K562 (cell line): ENCODE data around the gene PXN. TPM values are rescaled to one million over a fixed set of nuclear protein-coding genes. Genes with fewer than 3 reads are reported as not detected.

ENCODE experiments used
- ARID1B ChIP-seq: fragments of 450-650 bp; IDR thresholded peaks from 2 replicates; pipeline ENCODE4 v1.6.1; 2016; ENCODE audit warnings: antibody characterized with exemption, mild to moderate bottlenecking, inconsistent platforms
- CBX2 ChIP-seq: fragments of 200-600 bp; sonication (generic); IDR thresholded peaks from one replicate; pipeline ENCODE4 v1.6.1; 2012; ENCODE audit warnings: mild to moderate bottlenecking, low read length, inconsistent platforms; ENCODE audit not compliant: insufficient read depth, poor library complexity, severe bottlenecking
- CC2D1A ChIP-seq: fragments of 450-650 bp; IDR thresholded peaks from 2 replicates; pipeline ENCODE4 v1.6.1; 2017; ENCODE audit warnings: mild to moderate bottlenecking
- CREM ChIP-seq: IDR thresholded peaks from 2 replicates; pipeline ENCODE4 v1.6.1; 2014; ENCODE audit warnings: antibody characterized with exemption, low read depth
- EP300 ChIP-seq: IDR thresholded peaks from 2 replicates; pipeline ENCODE4 v1.6.1; 2012; ENCODE audit warnings: low read length, improper control_type of control experiment
- ETV1 ChIP-seq: fragments of 450-650 bp; conservative IDR thresholded peaks from 2 replicates; pipeline ENCODE4 v1.6.1; 2016; ENCODE audit warnings: missing genetic modification characterization, control low read depth, low read depth, missing compliant biosample characterization
- FOXK2 ChIP-seq, 2 experiments: fragments of 450-650 bp; IDR thresholded peaks in 1 of 2; conservative IDR thresholded peaks in 1 of 2; 2 replicates each; pipeline ENCODE4 v1.6.1; 2016; ENCODE audit warnings: low read depth in 2 of 2, mild to moderate bottlenecking in 1 of 2
- GATAD2A ChIP-seq: fragments of 450-650 bp; IDR thresholded peaks from 2 replicates; pipeline ENCODE4 v1.6.1; 2017
- HMGXB4 ChIP-seq: sonication (generic); formaldehyde crosslinking; IDR thresholded peaks from 2 replicates; pipeline ENCODE4 v1.8.1; 2023; ENCODE audit warnings: mild to moderate bottlenecking, missing genetic modification reagents
- NFIC ChIP-seq: fragments of 450-650 bp; IDR thresholded peaks from 2 replicates; pipeline ENCODE4 v1.6.1; 2017; ENCODE audit warnings: mild to moderate bottlenecking, inconsistent platforms
- POLR2AphosphoS2 ChIP-seq: IDR thresholded peaks from 2 replicates; pipeline ENCODE4 v1.6.1; 2012; ENCODE audit warnings: low read length, improper control_type of control experiment
- RNF2 ChIP-seq: sonication (generic); IDR thresholded peaks from 2 replicates; pipeline ENCODE4 v1.6.1; 2016
- U2AF2 ChIP-seq: fragments of 200-400 bp; formaldehyde crosslinking; optimal IDR thresholded peaks from 2 replicates; pipeline ENCODE3; 2017; ENCODE audit warnings: low read depth, mild to moderate bottlenecking, low read length
- ZBTB1 ChIP-seq: sonication (generic); formaldehyde crosslinking; IDR thresholded peaks from 2 replicates; pipeline ENCODE4 v1.8.1; 2023; ENCODE audit warnings: missing genetic modification reagents, low read depth, mild to moderate bottlenecking, borderline replicate concordance
- ZNF197 ChIP-seq: fragments of 200-800 bp; sonication (Bioruptor generic); IDR thresholded peaks from 2 replicates; pipeline ENCODE4 v1.6.1; 2016; ENCODE audit warnings: low read depth, missing genetic modification characterization, missing compliant biosample characterization
- ZNF668 ChIP-seq: fragments of 250-450 bp; sonication (Bioruptor Pico); IDR thresholded peaks from 2 replicates; pipeline ENCODE4 v1.8.0; 2022; ENCODE audit warnings: mild to moderate bottlenecking, inconsistent platforms
- ZNF780A ChIP-seq: fragments of 250-450 bp; sonication (Bioruptor Pico); IDR thresholded peaks from 2 replicates; pipeline ENCODE4 v1.5.0; 2021; ENCODE audit warnings: mild to moderate bottlenecking
- polyA plus RNA-seq, 8 experiments: library from polyadenylated mRNA; depleted of rRNA in 4 of 8; stranded (reverse) in 5 of 8; unstranded in 3 of 8; fragments of >200 nt; fragmentation: Nextera tagmentation in 2 of 8; fragmentation: Illumina TruSeq in 1 of 8; extraction: Ambion mirVana in 2 of 8; extraction: Trizol in 1 of 8; gene quantifications; 2 replicates each; pipeline versions ENCODE4 v1.2.1 to v1.2.3, GENCODE V29; 2011 to 2014; ENCODE audit warnings: inconsistent platforms in 1 of 8, missing spikeins in 1 of 8
- total RNA-seq, 7 experiments: library from RNA; depleted of rRNA in 6 of 7; stranded (reverse); fragments of >200 nt in 6 of 7; fragmentation: Illumina TruSeq in 2 of 7; extraction: Trizol in 2 of 7; gene quantifications; 2 replicates each; pipeline versions ENCODE4 v1.2.1 to v1.2.3, GENCODE V29; 2011 to 2021; ENCODE audit warnings: low replicate concordance in 1 of 7
- TF ChIP-seq, protein P1 (sequence below): fragments of 450-650 bp; IDR thresholded peaks from 2 replicates; pipeline ENCODE4 v1.6.1; 2016; ENCODE audit warnings: low read depth, mild to moderate bottlenecking, moderate library complexity
- TF ChIP-seq, protein P2 (sequence below): fragments of 450-650 bp; IDR thresholded peaks from 2 replicates; pipeline ENCODE4 v1.6.1; 2016
- TF ChIP-seq, protein P3 (sequence below): fragments of 450-650 bp; conservative IDR thresholded peaks from 2 replicates; pipeline ENCODE4 v1.6.1; 2016; ENCODE audit warnings: missing genetic modification characterization, low read depth, mild to moderate bottlenecking, control low read depth, missing compliant biosample characterization
- TF ChIP-seq, protein P4 (sequence below): fragments of 450-650 bp; IDR thresholded peaks from 2 replicates; pipeline ENCODE4 v1.6.1; 2017; ENCODE audit warnings: mild to moderate bottlenecking, moderate library complexity
- TF ChIP-seq, protein P5 (sequence below): sonication (generic); formaldehyde crosslinking; IDR thresholded peaks from 2 replicates; pipeline ENCODE4 v1.8.1; 2023; ENCODE audit warnings: mild to moderate bottlenecking, missing genetic modification reagents, moderate library complexity

PXN gene
- total and polyA plus RNA-seq, 9 of the 15 experiments (the other 6 are each of a cell fraction or from before 2014, with no cell fraction given), result 4.0 to 74.1 (median 18.6) TPM

DNA sequence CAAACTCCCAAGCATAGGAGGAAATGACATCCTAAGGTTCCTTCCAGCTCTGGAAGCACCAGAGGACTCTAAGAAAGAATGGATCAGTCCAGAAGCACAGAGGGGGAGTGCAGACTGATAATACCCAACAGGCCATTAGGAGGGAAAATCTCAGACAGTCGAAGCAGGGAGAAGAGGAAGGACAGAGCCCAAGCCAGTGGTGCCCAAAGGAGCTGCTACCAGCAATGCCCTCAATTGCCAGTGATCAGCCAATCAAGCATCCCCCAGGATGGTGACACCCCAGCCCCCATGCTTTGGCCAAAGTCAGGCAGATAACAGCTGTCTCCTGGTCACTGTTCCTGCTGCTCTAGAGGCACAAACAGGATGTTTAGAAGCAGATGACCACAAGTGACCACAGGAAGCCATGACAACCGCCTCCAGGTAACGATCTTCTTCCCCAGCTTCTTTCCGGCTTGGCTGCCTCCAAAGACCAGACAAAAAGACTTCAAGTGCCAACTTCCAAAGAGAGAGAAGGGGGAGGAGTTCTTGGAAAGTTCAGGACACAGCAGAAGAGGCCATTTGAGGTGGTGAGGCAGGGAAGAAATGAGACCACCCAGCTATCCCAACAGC lies 16.2 kb downstream of the PXN start (continued):
- TF ChIP-seq ZNF780A (no peak), NFIC (no peak), CC2D1A (no peak), HMGXB4 (CRISPR knock-in tag) (no peak), U2AF2 (no peak), RNF2 (peak; percentile 36; the same call in 1 of the 2 replicates), ZBTB1 (CRISPR knock-in tag) (0 out of 2 replicates have a peak, but pooled peaks have one; percentile 44), POLR2AphosphoS2 (no peak), EP300 (peak; percentile 67), ETV1 (peak; percentile 87), GATAD2A (no peak), ARID1B (no peak), FOXK2 (conservative IDR thresholded peaks at IDR 0.05 in 1 of 2, IDR thresholded peaks at IDR 0.05 in 1 of 2; ENCODE audit: low read depth in 2 of 2) (0 out of 4 replicates have a peak, but pooled peaks of 1 of the 2 experiments have one; percentile 39), CREM (no peak), ZNF197 (CRISPR knock-in tag) (no peak), CBX2 (no peak), ZNF668 (no peak)
- TF ChIP-seq, protein P1, sequence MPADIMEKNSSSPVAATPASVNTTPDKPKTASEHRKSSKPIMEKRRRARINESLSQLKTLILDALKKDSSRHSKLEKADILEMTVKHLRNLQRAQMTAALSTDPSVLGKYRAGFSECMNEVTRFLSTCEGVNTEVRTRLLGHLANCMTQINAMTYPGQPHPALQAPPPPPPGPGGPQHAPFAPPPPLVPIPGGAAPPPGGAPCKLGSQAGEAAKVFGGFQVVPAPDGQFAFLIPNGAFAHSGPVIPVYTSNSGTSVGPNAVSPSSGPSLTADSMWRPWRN, result no peak
- TF ChIP-seq, protein P2, sequence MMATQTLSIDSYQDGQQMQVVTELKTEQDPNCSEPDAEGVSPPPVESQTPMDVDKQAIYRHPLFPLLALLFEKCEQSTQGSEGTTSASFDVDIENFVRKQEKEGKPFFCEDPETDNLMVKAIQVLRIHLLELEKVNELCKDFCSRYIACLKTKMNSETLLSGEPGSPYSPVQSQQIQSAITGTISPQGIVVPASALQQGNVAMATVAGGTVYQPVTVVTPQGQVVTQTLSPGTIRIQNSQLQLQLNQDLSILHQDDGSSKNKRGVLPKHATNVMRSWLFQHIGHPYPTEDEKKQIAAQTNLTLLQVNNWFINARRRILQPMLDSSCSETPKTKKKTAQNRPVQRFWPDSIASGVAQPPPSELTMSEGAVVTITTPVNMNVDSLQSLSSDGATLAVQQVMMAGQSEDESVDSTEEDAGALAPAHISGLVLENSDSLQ, result no peak
- TF ChIP-seq, protein P3, sequence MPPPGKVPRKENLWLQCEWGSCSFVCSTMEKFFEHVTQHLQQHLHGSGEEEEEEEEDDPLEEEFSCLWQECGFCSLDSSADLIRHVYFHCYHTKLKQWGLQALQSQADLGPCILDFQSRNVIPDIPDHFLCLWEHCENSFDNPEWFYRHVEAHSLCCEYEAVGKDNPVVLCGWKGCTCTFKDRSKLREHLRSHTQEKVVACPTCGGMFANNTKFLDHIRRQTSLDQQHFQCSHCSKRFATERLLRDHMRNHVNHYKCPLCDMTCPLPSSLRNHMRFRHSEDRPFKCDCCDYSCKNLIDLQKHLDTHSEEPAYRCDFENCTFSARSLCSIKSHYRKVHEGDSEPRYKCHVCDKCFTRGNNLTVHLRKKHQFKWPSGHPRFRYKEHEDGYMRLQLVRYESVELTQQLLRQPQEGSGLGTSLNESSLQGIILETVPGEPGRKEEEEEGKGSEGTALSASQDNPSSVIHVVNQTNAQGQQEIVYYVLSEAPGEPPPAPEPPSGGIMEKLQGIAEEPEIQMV (tag), result no peak
- TF ChIP-seq, protein P4, sequence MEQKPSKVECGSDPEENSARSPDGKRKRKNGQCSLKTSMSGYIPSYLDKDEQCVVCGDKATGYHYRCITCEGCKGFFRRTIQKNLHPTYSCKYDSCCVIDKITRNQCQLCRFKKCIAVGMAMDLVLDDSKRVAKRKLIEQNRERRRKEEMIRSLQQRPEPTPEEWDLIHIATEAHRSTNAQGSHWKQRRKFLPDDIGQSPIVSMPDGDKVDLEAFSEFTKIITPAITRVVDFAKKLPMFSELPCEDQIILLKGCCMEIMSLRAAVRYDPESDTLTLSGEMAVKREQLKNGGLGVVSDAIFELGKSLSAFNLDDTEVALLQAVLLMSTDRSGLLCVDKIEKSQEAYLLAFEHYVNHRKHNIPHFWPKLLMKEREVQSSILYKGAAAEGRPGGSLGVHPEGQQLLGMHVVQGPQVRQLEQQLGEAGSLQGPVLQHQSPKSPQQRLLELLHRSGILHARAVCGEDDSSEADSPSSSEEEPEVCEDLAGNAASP, result no peak
- TF ChIP-seq, protein P5, sequence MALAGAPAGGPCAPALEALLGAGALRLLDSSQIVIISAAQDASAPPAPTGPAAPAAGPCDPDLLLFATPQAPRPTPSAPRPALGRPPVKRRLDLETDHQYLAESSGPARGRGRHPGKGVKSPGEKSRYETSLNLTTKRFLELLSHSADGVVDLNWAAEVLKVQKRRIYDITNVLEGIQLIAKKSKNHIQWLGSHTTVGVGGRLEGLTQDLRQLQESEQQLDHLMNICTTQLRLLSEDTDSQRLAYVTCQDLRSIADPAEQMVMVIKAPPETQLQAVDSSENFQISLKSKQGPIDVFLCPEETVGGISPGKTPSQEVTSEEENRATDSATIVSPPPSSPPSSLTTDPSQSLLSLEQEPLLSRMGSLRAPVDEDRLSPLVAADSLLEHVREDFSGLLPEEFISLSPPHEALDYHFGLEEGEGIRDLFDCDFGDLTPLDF, result no peak
